GM12801 (cell line): Measurements from ENCODE around the gene CHST3.

Experiments
- CTCF ChIP-seq: IDR thresholded peaks from one replicate; pipeline ENCODE4 v1.5.1; 2011; ENCODE audit warnings: control low read depth; ENCODE audit not compliant: insufficient read length; ENCODE audit errors: extremely low read depth

Gene CHST3

DNA sequence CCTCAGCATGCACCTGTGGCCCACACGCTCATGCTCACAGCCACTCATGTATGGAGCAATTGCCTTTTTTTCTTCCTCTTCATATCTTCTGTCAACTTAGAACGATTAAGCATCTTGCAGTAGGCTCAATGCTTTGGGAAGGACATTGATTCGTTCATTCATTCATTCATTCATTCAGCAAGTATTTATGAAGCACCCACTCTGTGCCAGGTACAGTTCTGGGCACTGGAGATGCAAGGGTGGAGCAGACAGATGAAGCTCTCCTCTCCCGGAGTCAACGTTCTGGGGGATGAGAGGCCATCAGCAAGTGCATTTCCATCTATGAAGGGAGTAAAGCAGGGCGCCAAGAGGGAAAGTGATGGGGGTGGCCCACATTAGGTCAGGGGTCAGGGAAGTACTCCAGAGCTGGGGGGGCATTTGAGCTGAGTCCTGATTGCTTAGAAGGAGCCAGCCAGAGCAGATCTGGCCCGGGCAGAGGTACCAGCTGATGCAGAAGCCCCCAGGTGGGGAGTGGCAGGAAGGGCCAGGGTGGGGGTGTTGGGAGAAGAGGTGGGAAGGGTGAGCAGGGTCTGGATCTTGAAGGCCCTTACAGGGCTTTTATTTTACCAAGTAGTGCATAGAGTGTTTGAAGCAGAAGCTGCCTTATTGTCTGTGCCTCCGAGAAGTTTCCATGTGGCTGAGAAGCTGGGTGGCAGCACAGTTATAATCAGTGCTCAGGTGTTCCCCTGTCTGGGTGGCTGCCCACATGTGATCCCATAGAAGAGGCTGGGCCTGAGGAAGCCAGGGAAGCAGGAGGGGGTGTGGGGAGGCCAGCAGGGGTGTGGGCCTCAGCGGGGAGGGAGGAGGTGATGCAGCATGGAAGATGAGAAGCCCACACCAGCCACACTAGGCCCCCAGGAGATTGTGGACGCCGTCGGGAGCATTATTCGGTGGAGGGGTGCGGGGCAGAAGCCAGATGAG lies 36.2 kb downstream of the CHST3 start:
- TF ChIP-seq CTCF = no peak

- no peak for TF ChIP-seq CTCF
Observed at GRCh38 chr10:72001033-72001395, 36.8 kb downstream of the CHST3 start.

DNA sequence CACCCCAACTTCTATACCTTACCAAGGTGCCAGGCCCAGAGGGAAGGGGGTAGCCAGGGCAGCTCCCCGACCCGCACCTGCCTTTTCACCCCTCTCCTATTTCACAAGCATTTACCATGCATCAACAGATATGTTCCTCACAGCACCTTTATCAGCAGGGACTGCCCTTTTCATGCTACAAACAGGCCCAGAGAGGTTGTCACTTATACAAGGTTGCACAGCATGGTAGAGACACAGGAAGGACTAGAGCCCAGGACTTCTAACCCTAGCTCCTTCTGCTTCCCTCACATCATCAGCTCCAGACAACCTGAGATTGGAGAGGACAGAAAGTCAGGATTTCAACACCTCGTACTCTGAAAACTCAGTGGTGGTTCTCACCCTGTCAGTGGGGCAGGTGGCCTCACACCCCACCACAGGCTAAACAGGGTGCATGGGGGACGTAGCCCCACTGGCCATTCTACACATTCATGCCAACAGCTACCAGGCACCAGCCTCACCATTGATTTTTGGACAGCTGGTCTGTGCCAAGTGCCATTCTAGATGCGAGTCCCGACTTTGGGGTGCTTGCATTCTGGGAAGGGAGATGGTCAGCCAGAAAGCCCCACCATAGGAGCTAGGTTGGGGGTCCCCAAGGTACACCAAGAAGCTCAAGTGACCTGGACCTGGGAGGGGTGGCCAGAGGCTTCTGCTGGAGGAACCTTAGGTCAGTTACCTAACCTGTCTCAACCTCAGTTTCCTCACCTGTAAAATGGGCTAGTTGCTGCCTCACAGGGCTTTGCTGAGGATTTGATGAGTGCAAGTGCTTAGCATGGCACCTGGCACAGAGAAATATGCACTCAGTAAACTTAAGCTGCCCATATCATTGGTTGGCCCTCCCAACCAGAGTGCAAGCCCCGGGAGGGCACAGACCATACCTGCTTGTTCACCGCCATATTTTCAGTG lies 38.4 kb downstream of the CHST3 start:
- no peak for TF ChIP-seq CTCF

GRCh38 chr10:72006026-72006425 lies 41.8 kb downstream of the CHST3 start:
- TF ChIP-seq CTCF = no peak

GRCh38 chr10:72007246-72007892 lies 43.2 kb downstream of the CHST3 start:
- TF ChIP-seq CTCF = no peak

GRCh38 chr10:72008096-72008981 lies 44.1 kb downstream of the CHST3 start:
- TF ChIP-seq CTCF = no peak
